Measurements from ENCODE around the gene WDR76. TPM values are rescaled to one million over a fixed set of nuclear protein-coding genes. Genes with fewer than 3 reads are reported as not detected.
"Not testable (repeated sequence)": the region's sequence is repeated elsewhere in the genome, so short reads cannot be mapped to it uniquely, and the experiment has no call there.

Gene WDR76
- 4.1 TPM for total RNA-seq

DNA sequence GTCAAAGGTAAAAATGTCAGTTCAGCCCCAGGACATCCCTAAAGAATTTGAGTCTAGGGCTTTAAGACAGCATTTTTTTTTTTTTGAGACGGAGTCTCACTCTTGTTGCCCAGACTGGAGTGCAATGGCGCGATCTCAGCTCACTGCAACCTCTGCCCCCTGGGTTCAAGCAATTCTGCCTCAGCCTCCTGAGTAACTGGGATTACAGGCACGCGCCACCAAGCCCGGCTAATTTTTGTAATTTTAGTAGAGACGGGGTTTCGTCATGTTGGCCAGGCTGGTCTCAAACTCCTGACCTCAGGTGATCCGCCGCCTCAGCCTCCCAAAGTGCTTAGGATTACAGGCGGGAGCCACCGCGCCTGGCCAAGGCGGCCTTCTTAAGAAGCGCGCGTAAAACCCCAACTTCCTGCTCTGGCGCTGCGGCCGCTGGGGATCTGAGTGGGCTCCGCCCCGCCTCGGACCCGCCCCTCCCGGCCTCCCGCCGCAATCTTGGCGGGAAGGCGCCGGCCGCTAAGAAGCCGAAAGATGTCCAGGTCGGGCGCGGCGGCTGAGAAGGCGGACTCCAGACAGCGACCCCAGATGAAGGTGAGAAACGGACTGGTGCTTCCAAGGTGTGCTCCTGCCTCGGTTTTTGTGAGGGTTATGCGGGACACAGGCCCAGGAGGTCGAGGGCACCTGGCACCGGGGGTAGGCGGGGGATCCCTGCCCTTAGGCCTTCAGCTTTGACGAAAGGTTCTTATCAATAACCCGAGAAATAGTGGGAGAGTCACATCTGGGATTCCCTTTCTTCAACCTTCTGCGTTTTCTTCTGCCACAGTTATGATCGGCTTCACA is at the start of gene WDR76:
WDR76 (plus strand) TSS at position 495 of the 834 bp plus-strand sequence; CDS start at position 526, 31 bp downstream.
- DNase-seq (ENCODE audit: low spot score): peak; percentile 83

DNA sequence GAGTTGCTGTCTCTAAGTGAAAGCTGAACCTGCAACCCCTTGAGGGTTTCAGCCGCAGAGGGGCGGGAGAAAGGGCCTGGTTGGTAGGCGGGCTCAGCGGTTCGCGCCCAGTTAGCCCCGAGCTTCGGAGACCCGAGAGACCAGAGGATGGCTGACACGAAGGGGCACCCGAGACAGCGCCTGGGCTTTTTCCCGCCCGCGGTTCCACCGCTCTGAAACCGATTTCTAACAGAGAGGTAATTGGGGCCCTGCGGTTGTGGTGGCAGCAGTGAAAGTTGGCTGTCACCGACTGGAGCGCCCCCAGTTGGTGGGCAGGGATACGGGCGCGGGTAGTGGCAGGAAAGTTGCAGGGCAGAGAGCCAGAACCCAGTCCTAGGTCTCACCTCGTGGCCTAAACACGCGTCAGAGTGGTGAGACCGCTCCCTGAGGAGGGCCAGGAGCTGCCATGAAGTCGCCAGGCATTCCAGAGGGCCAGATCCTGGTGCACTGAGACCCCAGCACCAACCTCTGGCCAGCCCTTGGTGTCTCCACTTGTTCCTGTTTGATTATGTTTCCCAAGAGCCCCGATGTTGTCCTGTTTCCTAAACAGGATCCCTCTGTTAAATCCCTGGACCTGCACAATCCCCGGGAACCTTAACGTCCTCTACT is 49.4 kb upstream of the WDR76 start:
- DNase-seq (ENCODE audit: low spot score): peak; percentile 74

DNA sequence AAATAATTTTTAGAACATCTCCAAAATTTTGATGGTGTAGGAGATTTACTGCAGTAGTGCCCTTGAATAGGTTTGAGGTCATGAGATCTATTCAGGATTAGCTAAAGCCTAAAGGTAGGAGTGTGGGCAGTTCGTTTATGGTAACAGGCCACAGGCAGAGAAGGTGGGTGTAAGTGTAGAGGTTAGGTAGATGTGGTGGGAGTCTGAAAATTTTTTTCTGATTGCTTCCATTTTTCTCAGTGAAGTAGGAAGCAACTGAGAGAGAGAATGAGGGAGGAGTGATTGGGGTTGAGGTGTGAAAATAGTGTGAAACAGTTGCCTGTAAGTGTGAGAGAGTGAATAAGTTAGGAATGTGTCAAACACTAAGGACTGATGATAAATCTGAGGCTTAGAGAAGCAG is 47.8 kb upstream of the WDR76 start:
- DNase-seq (ENCODE audit: low spot score): no peak

DNA sequence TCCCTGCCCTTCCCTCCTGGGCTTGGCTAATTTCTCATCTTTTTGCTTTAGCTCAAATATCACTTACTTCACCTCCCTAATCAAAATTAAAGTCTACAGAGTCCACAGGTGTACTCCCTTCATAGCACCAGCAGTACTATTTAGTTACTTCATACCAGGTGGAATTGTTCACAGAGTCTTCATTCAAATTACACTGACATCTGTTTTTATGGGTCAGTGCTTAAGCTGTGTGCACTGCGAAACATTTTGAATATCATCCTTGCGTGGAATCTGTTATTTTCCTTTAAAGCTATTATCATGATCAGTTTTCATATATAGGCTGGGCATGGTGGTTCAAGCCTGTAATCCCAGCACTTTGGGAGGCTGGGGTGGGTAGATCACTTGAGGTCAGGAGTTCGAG is 37.4 kb upstream of the WDR76 start:
- no peak for DNase-seq (ENCODE audit: low spot score)

DNA sequence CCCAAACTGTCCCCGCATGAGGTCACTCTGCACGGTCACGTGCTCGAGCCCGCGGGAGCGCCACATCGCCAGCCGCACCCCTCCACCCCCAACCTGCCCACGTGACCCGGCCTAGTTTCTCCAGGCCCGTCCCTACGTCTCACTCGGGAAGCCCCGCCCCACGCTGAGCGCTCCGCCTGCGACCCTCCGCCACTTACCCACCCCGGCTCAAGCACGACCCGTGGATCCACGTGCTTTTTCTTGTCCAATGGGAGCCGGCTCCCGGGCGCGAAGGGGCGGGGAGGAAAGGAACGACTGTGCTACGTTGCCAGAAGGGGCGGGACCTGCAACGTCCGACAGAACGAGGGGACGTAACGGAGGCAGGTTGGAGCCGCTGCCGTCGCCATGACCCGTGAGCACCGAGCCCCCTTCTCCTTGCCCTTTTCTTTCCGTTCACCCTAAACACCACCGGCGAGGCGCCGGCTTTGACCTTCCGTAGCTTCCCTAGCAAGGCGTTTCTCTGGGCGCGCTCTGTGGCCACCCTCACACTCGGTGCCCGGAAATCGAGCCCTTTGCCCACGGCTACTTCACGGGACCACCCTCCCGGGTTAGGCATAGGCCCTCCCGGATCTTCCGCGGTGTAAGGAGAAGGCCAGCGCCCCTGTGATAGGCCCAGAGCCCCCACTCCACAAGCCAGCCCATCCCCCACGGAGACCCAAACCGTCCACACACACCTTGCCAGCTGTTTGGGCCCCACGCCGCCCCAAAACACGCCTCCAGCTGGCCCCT is 34.6 kb upstream of the WDR76 start, which contains the start of gene SERF2:
SERF2 (plus strand) TSS at position 328 of the 768 bp plus-strand sequence; CDS start at position 385, 57 bp downstream.
- DNase-seq (ENCODE audit: low spot score): peak; percentile 100

DNA sequence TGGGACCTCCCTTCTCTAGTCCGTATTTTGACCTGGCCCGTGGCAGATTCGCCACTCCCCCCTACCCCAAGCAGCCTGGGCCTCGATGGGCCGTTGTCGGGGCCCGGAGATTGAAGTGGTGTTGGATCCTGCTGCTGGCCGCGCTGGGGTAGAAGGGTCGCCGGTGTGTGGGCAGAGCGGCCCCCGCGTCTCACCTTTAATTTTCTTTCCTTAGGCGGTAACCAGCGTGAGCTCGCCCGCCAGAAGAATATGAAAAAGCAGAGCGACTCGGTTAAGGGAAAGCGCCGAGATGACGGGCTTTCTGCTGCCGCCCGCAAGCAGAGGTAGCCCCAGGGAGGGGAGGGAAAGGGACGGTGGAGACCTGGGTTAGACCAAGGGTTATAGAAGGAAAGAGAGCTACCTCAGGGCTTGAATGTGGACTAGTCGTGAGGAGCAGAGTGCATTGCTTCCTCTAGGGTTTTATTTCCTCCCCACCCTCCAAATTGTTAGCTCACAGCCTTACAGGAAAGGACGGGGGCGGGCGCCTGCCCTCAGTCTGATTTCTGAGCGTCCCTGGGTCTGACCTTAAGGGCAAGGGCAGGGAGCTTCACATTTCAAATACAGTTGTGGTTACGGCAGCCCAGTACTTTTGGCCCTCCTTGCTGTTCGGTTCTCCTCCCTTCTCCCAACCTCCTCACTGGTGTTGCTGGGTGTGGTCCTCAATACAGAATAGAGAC is 33.9 kb upstream of the WDR76 start:
- peak; percentile 54 for DNase-seq (ENCODE audit: low spot score)

DNA sequence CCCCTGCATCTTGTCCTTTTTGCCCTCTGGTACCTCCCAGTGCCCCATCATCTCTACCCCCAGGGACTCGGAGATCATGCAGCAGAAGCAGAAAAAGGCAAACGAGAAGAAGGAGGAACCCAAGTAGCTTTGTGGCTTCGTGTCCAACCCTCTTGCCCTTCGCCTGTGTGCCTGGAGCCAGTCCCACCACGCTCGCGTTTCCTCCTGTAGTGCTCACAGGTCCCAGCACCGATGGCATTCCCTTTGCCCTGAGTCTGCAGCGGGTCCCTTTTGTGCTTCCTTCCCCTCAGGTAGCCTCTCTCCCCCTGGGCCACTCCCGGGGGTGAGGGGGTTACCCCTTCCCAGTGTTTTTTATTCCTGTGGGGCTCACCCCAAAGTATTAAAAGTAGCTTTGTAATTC is 33.2 kb upstream of the WDR76 start:
- no peak for DNase-seq (ENCODE audit: low spot score)

DNA sequence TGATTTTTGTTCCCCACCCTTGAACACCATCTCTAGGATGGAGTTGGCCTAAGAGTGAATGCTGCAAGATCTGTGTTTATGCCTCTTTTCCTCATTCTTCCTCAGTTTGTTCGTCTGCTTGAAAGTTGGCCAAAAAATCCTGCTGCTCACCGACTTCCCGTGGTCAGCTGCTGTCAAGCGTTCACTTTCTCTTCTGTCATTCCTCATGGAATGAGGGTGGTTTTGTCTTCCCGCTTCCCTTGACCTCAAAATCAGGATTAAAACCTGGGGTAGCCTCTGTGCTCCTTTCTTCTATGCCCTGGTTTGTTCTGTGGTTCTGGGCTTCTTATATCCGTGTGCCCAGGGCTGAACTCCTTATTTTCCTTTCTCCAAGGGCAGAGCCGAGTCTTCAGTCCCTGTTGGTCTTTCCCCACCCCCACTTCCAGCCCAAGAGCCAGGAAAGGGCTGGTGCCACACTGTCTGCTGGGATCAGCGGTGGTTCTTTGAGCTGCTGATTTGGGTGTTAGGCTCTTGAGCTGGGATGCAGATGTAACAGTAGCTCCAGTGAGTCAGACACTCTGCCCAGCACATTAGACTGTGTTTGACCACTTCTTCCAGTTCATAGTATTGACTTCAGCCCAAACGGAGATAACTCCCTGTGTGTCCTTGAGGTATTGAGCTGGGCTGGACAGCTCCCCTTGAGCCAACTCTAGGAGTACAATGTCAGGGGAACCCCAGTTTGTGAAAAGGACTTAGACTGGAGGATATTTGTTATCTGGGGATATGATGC is 32.3 kb upstream of the WDR76 start:
- no peak for DNase-seq (ENCODE audit: low spot score)

DNA sequence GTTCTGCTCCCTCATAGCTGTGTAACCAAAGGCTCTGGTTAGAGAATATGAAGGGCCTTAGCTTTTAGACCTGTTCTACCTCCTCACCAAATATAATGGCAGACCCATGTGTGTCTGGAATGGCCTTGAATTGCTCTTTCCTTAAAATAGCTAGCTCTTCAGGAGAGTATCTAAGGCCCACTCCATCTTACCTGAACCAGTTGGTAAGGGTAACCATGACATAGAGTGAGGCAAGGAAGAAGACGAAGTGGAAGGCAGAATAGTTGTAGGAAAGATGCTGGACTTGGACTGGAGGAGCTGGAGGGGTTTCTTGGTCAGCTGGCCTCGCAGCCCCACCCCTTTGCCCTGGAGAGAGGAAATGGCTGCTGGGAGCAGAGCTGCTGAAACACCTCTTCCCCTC is 31.6 kb upstream of the WDR76 start:
- no peak for DNase-seq (ENCODE audit: low spot score)

DNA sequence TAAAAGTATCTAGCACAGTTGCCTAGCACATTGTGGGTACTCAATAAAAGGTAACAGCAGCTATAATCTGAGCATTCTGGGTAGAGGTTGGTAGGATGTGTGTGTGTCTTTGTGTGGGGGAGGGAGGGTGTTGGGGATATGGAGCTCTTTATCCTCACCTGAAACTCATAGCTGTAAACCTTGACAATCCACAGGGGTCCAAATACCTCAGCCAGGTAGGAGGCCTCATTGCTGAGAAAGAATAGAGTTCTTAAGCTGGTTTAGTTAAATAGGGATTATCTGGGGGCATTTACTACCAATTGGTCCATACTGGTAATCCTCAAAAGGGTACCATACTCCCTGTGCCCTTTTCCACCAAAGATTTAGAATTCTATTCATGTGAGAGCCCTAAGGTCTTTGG is 30.8 kb upstream of the WDR76 start:
- no peak for DNase-seq (ENCODE audit: low spot score)

DNA sequence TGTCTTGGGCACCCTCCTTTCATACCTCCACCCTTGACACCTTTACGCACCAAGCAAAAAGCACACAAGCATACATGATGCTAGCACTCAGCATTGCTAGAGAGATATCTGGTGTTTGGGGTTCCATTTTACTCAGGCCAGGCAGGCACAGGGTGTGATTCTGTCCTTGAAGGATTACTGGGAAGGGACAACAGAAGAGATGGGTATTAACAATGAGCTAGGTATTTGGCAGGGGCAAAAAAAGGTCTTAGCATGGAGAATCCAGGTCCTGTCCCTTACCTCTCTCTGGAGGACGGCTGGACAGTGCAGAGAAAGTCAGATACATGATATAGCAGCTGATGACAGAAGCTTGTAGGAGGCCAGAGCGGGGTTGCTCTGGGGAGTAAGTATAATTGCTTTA is 30.2 kb upstream of the WDR76 start:
- no peak for DNase-seq (ENCODE audit: low spot score)

DNA sequence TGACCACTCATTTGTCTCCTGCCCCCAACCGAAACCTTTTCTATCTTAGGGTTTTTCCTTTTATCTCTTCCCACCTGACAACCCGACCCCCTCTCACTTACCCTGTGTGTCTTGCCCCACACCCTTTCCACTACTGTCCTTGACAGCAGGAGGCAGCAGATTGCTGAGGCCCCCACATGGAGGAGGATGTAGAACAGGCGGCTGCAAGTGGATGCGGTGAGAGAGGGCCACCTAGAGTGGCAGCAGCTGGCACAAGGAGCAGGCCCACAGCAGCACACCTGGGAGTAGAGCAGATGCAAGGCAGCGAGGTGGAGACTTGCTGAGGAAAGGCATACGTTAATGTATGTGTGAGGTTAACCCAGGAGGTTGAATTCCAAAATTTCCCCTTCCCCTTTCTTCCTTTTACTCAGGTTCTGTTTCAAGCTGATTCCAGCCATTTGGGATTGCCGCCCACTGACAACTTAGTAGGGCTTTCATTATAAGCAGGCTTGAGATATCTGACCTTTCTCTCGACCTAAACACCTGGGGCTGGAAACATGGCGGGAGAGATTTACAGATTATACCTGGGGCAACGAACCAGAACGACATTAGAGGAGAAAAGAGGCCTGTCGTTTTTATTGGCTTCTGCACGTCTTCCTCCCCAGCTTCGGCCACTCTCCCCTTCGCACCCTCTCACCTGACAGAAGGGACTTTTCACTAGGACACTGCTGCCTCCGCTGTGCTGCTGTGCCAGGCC is 27.4 kb upstream of the WDR76 start:
- no peak for DNase-seq (ENCODE audit: low spot score)

DNA sequence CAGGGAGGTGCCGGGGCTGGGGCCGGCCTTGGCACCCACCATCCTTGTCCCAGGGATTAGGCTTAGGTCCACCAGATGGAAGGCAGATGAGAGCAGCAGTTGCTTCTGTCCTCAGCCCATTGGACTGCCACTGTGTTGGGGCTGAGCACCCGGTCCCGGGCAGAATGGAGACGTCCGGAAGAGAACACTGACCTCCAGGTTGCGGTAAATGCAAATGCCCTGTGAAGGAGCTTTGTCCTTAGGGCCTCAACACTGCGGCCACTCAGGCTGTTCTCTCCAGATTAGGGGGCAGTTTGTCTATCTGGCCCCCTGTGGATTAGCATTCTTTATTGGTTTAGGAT is 26.9 kb upstream of the WDR76 start, which contains the start of gene SERINC4:
SERINC4 (minus strand) TSS at position 276 of the 341 bp plus-strand sequence; CDS start at position 42, 234 bp downstream.
- no peak for DNase-seq (ENCODE audit: low spot score)

DNA sequence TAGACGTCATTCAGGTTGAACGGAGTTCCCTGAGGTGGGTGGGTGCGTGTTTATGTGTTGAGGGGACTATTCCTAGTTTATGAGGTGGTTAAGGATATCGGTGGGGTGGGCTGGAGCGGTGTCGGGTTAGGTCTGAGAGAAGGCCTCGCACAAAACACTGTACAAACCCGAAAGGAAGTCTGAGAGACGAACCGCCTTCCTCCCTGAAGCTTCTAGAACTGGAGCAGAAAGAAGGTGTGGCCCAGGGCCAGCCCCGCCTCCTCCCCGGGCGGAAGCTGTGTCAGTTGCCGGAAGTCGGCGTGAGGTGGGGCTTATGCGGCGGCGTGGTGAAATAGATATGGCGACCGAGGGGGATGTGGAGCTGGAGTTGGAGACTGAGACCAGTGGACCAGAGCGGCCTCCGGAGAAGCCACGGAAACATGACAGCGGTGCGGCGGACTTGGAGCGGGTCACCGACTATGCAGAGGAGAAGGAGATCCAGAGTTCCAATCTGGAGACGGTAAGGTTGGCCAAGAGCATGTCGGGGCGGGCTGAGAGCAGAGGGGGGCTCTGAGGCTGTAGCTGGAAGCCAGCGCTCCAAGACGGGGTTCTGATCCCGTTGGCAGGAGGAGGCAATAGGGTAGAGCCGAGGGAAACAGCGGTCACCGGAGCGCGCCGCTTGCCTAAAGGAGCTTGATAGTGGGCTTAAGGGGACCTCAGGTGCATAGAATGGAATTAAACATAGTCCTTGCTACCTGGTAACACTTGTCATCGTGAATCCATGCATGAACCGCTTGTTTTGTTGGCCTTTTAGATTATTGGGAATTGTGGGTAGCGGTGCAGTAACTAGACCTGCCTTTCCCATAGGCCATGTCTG is 26.3 kb upstream of the WDR76 start, which contains the start of gene HYPK:
HYPK (plus strand) TSS at position 314 of the 856 bp plus-strand sequence; CDS start at position 338, 24 bp downstream.
- peak; percentile 96 for DNase-seq (ENCODE audit: low spot score)

DNA sequence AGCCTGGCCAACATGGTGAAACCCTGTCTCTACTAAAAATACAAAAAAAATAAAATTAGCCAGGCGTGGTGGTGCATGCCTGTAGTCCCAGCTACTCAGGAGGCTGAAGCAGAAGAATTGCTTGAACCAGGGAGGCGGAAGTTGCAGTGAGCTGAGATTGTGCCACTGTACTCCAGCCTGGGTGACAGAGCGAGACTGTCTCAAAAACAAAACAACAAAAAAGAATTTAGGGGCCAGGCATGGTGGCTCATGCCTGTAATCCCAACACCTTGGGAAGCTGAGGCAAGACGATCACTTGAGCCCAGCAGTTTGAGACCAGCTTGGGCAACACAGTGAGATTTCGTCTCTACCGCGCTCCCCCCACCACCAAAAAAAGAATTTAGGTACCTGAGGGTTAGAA is 24.1 kb upstream of the WDR76 start:
- DNase-seq (ENCODE audit: low spot score): not testable (repeated sequence)

DNA sequence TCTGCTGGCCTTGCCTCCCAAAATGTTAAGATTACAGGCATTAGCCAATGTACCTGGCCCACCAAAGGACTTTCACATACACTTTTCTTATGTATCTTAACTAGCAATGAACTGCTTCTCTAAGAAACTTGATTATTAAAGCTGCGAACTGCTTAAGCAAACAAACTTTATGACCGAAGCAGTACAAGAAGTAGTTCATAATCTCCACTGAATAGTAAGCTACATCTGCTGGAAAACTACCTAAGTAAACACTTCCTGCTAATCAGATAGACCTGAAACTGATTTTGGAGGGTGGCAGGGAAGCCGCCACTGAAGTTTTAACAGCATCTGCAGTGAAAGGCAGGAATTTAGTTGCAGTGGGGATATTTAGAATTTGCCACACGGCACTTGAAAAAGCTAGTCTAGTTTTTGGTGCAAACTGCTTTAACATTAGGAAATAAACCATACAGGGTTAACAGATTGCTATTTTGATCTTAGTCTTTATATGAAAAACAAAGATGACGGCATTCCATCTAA is 18.3 kb upstream of the WDR76 start:
- DNase-seq (ENCODE audit: low spot score): no peak

DNA sequence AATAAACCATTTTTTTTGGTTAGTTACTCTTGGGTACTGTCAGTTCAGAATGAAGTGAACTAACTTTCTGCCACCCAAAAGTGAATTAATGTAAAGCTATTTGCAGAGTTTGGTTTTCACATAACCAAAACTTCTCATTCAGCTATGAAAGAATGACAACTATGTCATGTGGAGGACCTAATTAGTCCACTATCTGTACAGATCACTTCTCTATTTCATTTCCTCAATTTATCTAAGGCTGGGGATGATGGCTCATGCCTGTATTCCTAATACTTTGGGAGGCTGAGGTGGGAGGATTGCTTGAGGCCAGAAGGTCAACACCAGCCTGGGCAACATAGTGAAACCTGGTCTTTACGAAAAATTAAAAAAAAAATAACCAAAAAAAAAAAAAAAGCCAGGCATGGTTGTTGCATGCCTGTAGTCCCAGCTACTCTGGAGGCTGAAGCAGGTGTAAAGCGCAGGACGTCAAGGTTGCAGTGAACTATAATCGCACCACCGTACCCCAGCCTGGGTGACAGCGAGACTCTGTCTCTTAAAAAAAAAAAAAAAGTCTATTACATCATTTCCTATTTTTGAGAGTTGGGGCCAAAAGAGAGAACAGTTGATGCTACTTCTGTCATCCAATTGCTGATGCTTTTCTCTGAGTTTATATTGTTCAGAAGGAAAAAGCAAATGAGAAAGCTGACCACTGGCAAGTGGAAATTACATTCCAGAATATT is 17.7 kb upstream of the WDR76 start:
- DNase-seq (ENCODE audit: low spot score): no peak

DNA sequence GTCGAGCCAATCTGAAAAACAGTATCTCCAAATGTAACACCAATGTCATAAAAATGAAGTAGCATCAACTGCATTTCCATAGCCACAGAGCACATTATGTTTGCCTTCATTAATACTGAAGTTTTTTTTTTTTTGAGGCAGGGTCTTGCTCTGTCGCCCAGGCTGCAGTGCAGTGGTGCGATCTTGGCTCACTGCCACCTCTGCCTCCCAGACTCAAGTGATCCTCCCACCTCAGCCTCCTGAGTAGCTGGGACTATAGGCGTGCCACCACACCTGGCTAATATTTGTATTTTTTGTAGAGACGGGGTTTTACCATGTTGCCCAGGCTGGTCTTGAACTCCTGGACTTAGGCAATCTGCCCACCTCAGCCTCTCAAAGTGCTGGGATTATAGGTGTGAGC is 11.7 kb upstream of the WDR76 start:
- DNase-seq (ENCODE audit: low spot score): not testable (repeated sequence)

All from ureter (tissue), 1 donor.